Loucy (cell line): Measurements from ENCODE around the gene RYR2.
A peak's percentile ranks its signal among the peaks of the same experiment; 100 is the strongest.

Experiments used
- H2AFZ ChIP-seq: fragments of 200-600 bp; sonication (generic); 2 replicates; pipeline ENCODE4 v1.6.0; 2016; ENCODE audit warnings: antibody characterized with exemption, mild to moderate bottlenecking, low read length, moderate library complexity
- H3F3A ChIP-seq: fragments of 200-600 bp; 2 replicates; pipeline ENCODE4 v1.6.0; 2016; ENCODE audit warnings: antibody characterized with exemption, low read depth, mild to moderate bottlenecking
- H3K27me3 ChIP-seq: fragments of 200-600 bp; sonication (generic); 2 replicates; pipeline ENCODE4 v1.6.1; 2014; ENCODE audit warnings: low read length, mild to moderate bottlenecking; ENCODE audit not compliant: insufficient read depth, poor library complexity, severe bottlenecking
- H3K36me3 ChIP-seq: fragments of 200-600 bp; sonication (generic); 2 replicates; pipeline ENCODE4 v1.6.1; 2016; ENCODE audit warnings: low read length; ENCODE audit not compliant: insufficient read depth
- H3K4me1 ChIP-seq: fragments of 200-600 bp; sonication (generic); 2 replicates; pipeline ENCODE4 v1.5.1; 2014; ENCODE audit warnings: low read length, mild to moderate bottlenecking; ENCODE audit not compliant: insufficient read depth, poor library complexity, severe bottlenecking
- H3K4me2 ChIP-seq: fragments of 200-600 bp; sonication (generic); 2 replicates; pipeline ENCODE4 v1.6.0; 2014; ENCODE audit warnings: antibody characterized with exemption, low read length, low read depth, mild to moderate bottlenecking; ENCODE audit not compliant: poor library complexity, severe bottlenecking
- H3K4me3 ChIP-seq: fragments of 200-600 bp; sonication (generic); 2 replicates; pipeline ENCODE4 v1.5.1; 2014; ENCODE audit warnings: low read length, mild to moderate bottlenecking, mixed read lengths; ENCODE audit not compliant: poor library complexity, severe bottlenecking
- H3K79me2 ChIP-seq: fragments of 200-600 bp; sonication (generic); 2 replicates; pipeline ENCODE4 v1.6.1; 2014; ENCODE audit warnings: low read length; ENCODE audit not compliant: insufficient read depth
- H3K9ac ChIP-seq: fragments of 200-600 bp; sonication (generic); 2 replicates; pipeline ENCODE4 v1.6.0; 2014; ENCODE audit warnings: mild to moderate bottlenecking, low read depth, low read length, moderate library complexity; ENCODE audit not compliant: poor library complexity, severe bottlenecking
- H3K9me2 ChIP-seq: fragments of 200-600 bp; sonication (generic); replicated peaks from 2 replicates; pipeline ENCODE4 v1.6.1; 2016; ENCODE audit warnings: low read depth, low read length, mixed read lengths
- H3K9me3 ChIP-seq: fragments of 200-600 bp; sonication (generic); 2 replicates; pipeline ENCODE4 v1.6.1; 2014; ENCODE audit warnings: mild to moderate bottlenecking, antibody characterized with exemption, low read length, low read depth; ENCODE audit not compliant: insufficient read depth
- H4K20me1 ChIP-seq: fragments of 200-600 bp; sonication (generic); 2 replicates; pipeline ENCODE4 v1.6.0; 2014; ENCODE audit warnings: antibody characterized with exemption, low read length, mild to moderate bottlenecking; ENCODE audit not compliant: insufficient read depth, poor library complexity, severe bottlenecking
- EZH2phosphoT487 ChIP-seq: fragments of 200-600 bp; IDR thresholded peaks from 2 replicates; pipeline ENCODE4 v1.6.1; 2018; ENCODE audit warnings: antibody characterized with exemption, mild to moderate bottlenecking, moderate library complexity, borderline replicate concordance
- TF ChIP-seq, protein P1 (sequence below): fragments of 200-600 bp; sonication (generic); conservative IDR thresholded peaks from 2 replicates; pipeline ENCODE4 v1.5.1; 2014; ENCODE audit warnings: mild to moderate bottlenecking, antibody characterized with exemption, low read length

RYR2 gene

DNA sequence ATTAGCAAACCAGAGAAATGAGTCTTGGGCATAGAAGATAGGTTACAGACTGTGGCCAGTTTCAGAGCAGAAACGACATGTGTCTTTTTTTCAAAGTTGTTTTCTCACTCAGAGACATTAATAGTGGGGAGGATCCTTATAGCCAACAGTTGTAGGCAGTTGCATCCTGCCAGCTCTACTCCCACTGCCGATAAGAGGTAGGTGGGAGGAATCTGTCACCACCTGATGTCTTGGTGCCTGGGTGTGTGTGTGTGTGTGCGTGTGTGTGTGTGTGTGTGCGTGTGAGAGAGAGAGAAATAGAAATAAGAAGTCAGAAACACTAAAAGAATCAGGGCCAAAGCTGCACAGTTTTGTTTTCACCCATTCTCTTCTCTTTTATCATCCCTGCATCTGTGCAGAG lies 629.3 kb downstream of the RYR2 start:
- TF ChIP-seq, protein P1, sequence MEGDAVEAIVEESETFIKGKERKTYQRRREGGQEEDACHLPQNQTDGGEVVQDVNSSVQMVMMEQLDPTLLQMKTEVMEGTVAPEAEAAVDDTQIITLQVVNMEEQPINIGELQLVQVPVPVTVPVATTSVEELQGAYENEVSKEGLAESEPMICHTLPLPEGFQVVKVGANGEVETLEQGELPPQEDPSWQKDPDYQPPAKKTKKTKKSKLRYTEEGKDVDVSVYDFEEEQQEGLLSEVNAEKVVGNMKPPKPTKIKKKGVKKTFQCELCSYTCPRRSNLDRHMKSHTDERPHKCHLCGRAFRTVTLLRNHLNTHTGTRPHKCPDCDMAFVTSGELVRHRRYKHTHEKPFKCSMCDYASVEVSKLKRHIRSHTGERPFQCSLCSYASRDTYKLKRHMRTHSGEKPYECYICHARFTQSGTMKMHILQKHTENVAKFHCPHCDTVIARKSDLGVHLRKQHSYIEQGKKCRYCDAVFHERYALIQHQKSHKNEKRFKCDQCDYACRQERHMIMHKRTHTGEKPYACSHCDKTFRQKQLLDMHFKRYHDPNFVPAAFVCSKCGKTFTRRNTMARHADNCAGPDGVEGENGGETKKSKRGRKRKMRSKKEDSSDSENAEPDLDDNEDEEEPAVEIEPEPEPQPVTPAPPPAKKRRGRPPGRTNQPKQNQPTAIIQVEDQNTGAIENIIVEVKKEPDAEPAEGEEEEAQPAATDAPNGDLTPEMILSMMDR, result no peak
- TF ChIP-seq EZH2phosphoT487, result no peak
- H3K4me1 ChIP-seq, result no peaks in the 10 kb centered on the region
- no peaks in the 10 kb centered on the region for H4K20me1 ChIP-seq
- no peaks in the 10 kb centered on the region for H3F3A ChIP-seq
- H3K9ac ChIP-seq, result no peak overlapping the region
- no peaks in the 10 kb centered on the region for H3K36me3 ChIP-seq
- no peaks in the 10 kb centered on the region for H3K9me2 ChIP-seq
- no peaks in the 10 kb centered on the region for H3K79me2 ChIP-seq
- H3K27me3 ChIP-seq, result no peaks in the 10 kb centered on the region
- no peaks in the 10 kb centered on the region for H3K9me3 ChIP-seq
- H3K4me2 ChIP-seq, result no peak overlapping the region
- H2AFZ ChIP-seq, result no peak overlapping the region
- H3K4me3 ChIP-seq, result no peak overlapping the region

- no peaks in the 10 kb centered on the region for H3K9me3 ChIP-seq
- H3F3A ChIP-seq, result no peaks in the 10 kb centered on the region
- H3K36me3 ChIP-seq, result no peaks in the 10 kb centered on the region
- no peaks in the 10 kb centered on the region for H3K79me2 ChIP-seq
- H3K4me3 ChIP-seq, result no peak overlapping the region
- no peak overlapping the region for H3K9ac ChIP-seq
- H4K20me1 ChIP-seq, result no peaks in the 10 kb centered on the region
- TF ChIP-seq, protein P1, result no peak
- no peak for TF ChIP-seq EZH2phosphoT487
- no peak overlapping the region for H3K4me2 ChIP-seq
- H3K4me1 ChIP-seq, result no peaks in the 10 kb centered on the region
- H3K9me2 ChIP-seq, result no peaks in the 10 kb centered on the region
- no peak overlapping the region for H2AFZ ChIP-seq
- no peaks in the 10 kb centered on the region for H3K27me3 ChIP-seq
Observed at GRCh38 chr1:237671935-237672334, 630.0 kb downstream of the RYR2 start.

DNA sequence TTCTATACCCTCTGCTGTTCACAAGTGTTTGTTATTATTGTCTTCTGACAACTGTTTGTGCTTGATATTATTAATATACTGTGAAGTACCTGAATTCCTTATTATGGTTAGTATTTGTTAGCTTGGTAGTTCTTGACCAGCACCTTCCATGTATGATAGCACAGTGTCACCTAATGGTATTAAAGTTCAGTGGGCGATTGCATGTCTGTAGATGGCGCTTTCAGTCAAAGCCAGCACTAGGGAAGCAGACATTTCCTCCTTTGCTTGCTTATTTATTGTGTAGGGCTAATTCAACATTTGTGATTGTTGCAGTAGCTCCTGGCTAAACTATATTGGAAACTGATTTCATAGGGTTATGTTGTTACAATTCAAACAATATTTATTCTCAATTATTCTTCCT lies 630.8 kb downstream of the RYR2 start:
- TF ChIP-seq, protein P1, result peak; percentile 32; the same call in 1 of the 2 replicates
- no peak for TF ChIP-seq EZH2phosphoT487
- no peak overlapping the region for H3K4me2 ChIP-seq

More for the DNA sequence above, 630.8 kb downstream of the RYR2 start:
- no peaks in the 10 kb centered on the region for H3K4me1 ChIP-seq
- H3K9me2 ChIP-seq, result no peaks in the 10 kb centered on the region
- H3K36me3 ChIP-seq, result no peaks in the 10 kb centered on the region
- H3K27me3 ChIP-seq, result no peaks in the 10 kb centered on the region
- no peaks in the 10 kb centered on the region for H3K79me2 ChIP-seq
- no peak overlapping the region for H2AFZ ChIP-seq
- H4K20me1 ChIP-seq, result no peaks in the 10 kb centered on the region
- no peak overlapping the region for H3K4me3 ChIP-seq
- no peaks in the 10 kb centered on the region for H3F3A ChIP-seq
- H3K9me3 ChIP-seq, result no peaks in the 10 kb centered on the region
- H3K9ac ChIP-seq, result no peak overlapping the region
